Spleen (tissue), 7 donors: ENCODE results near the gene SH3BGRL2.

ENCODE experiments used
- CTCF ChIP-seq, 11 experiments: fragments of 200-600 bp in 7 of 11; fragments of 450-650 bp in 4 of 11; sonication (generic) in 4 of 11; IDR thresholded peaks in 8 of 11; conservative IDR thresholded peaks in 3 of 11; 1 replicate in 7 of 11; 2 replicates in 4 of 11; pipeline versions ENCODE4 v1.4.0 to v1.8.0; 2016 to 2021; ENCODE audit warnings: antibody characterized with exemption in 11 of 11, inconsistent platforms in 4 of 11, mild to moderate bottlenecking in 1 of 11
- POLR2A ChIP-seq, 3 donors: fragments of 450-650 bp; IDR thresholded peaks; one replicate each; pipeline ENCODE4 v1.5.1; 2017; ENCODE audit warnings: antibody characterized with exemption in 3 of 3, mild to moderate bottlenecking in 1 of 3
- POLR2AphosphoS5 ChIP-seq, 3 donors: sonication (generic); formaldehyde crosslinking; IDR thresholded peaks; one replicate each; pipeline ENCODE4 v1.5.1; 2017; ENCODE audit warnings: antibody characterized with exemption in 3 of 3
- donor health status: DM: no; HTN: no; CAD: no; lungs with moderate emphysema.
- donor health status: DM: no; HTN: no; CAD: no.
- donor health status: DM: no; HTN: no; CAD: no.

DNA sequence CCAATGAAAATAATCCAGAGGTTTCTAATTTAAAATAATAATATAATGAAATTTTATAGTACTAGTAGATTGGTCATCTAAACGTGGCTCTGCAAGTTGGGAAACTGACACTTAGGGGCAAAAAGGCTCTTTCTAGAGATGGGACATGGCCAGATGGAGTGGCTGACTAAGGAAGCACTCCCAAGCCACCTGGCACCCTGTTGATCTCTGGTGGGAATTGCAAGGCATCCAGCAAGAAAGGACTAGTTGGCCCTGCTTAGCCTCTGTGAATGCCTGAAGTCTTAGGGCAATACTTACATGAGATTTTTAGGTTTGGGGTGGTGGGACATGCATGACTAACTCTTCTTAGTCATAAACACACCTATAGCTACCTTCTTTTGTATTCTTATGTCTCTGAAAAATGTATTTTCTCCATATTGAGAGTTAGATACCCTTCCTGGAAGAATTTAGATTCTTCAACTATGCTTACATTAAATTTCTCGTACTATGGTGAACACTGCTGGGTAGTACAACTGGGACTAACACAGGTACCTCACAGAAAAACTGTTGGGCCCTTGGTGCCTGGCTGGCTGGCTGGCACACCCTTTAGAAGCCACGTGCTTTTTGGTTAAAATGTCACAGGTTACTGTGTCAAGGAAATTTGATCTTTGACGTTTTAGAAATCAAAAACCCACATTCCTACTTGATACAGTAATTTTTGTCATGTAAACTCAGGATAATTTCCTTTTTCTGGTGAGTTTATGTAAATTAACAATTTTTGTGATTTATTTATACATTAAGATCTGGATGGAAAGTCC lies 25.0 kb upstream of the SH3BGRL2 start:
- no peak for TF ChIP-seq CTCF (IDR thresholded peaks at IDR 0.05 in 8 of 11, conservative IDR thresholded peaks at IDR 0.05 in 3 of 11)
- TF ChIP-seq POLR2AphosphoS5 (IDR thresholded peaks at IDR 0.05): no peak
- no peak for TF ChIP-seq POLR2A (IDR thresholded peaks at IDR 0.05)
